ENCODE results near the gene DBH. TPM values are rescaled to one million over a fixed set of nuclear protein-coding genes. Genes with fewer than 3 reads are reported as not detected.

DBH gene
- total and polyA plus RNA-seq, 2 donors (not counting 3 experiments of a cell fraction or from before 2014, with no cell fraction given), result not detected

DNA sequence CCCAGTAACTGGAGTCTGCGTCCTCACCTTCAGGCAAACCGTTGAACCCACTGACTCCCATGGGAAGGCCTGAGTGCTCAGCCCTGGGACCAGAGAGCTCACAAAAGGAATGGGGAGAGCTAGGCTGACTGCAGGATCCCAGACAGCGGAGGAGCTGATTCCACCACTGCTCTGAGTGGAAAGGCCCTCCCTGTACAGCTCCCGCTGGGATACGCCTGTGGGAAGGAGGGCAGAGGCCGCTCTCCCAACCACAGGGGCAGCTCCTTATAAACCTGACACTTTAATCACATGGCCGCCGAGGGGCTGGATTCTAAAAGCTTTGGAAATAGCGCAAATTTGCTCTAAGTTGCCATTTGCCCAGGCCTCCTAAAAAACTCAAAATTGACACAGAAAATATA lies 37.1 kb downstream of the DBH start:
- intact Hi-C loops (cut with micrococcal nuclease), result no loop called here
- H3K4me2 ChIP-seq (ENCODE audit: insufficient read depth, low read length), result no peak overlapping the region
- no peaks in the 10 kb centered on the region for H3K79me2 ChIP-seq (ENCODE audit: control insufficient read depth, insufficient read depth, low read length)
- dilution Hi-C loops (cut with MboI; ENCODE audit: extremely low pct_ligation_motif_present, low sequenced_read_pairs), result no loop called here
- H3K4me1 ChIP-seq (ENCODE audit: control insufficient read depth, extremely low read depth, insufficient read depth, low read length), result no peaks in the 10 kb centered on the region
- no peak overlapping the region for H3K4me3 ChIP-seq (replicated peaks in 1 of 3; ENCODE audit: insufficient read depth in 1 of 3, low read depth in 1 of 3, low read length in 3 of 3)
- POLR2A ChIA-PET, result no interaction called here
- no peak for TF ChIP-seq CTCF (IDR thresholded peaks at IDR 0.05; ENCODE audit: extremely low read depth in 1 of 2, insufficient read depth in 1 of 2, low read depth in 1 of 2, low read length in 2 of 2)
- TF ChIP-seq GATA2 (IDR thresholded peaks at IDR 0.05; ENCODE audit: insufficient read depth, insufficient read length, low read depth, low read length), result no peak
- TF ChIP-seq, protein P1, sequence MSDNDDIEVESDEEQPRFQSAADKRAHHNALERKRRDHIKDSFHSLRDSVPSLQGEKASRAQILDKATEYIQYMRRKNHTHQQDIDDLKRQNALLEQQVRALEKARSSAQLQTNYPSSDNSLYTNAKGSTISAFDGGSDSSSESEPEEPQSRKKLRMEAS (IDR thresholded peaks at IDR 0.05; ENCODE audit: insufficient read depth, insufficient read length), result no peak
- TF ChIP-seq EZH2 (IDR thresholded peaks at IDR 0.05; ENCODE audit: borderline replicate concordance, low read depth, low read length, severe bottlenecking), result no peak
- no peak for TF ChIP-seq FOS (IDR thresholded peaks at IDR 0.05; ENCODE audit: borderline replicate concordance, insufficient read depth, low read length)
- no peak for TF ChIP-seq MYC (IDR thresholded peaks at IDR 0.05; ENCODE audit: low read depth, low read length)
- no peak for TF ChIP-seq JUN (IDR thresholded peaks at IDR 0.05; ENCODE audit: borderline replicate concordance, insufficient read depth, insufficient read length, low read depth)
- no peak for TF ChIP-seq POLR2AphosphoS5 (IDR thresholded peaks at IDR 0.05; ENCODE audit: insufficient read depth, low read depth, low read length)
- CTCF ChIA-PET, result no interaction called here
- no peak for FAIRE-seq
- H4K20me1 ChIP-seq (replicated peaks; ENCODE audit: control insufficient read depth, extremely low read depth, insufficient read depth, low read length), result no peaks in the 10 kb centered on the region
- H3K27ac ChIP-seq (ENCODE audit: insufficient read depth, low read depth, low read length), result no peak overlapping the region
- no peaks in the 10 kb centered on the region for H3K36me3 ChIP-seq (ENCODE audit: control insufficient read depth in 2 of 2, extremely low read depth in 1 of 2, insufficient read depth in 2 of 2, low read length in 2 of 2)
- no peak overlapping the region for H2AFZ ChIP-seq (ENCODE audit: low read depth, low read length)
- peaks cover 0 to 5% of the 10 kb centered on the region in 2 experiments for H3K27me3 ChIP-seq (ENCODE audit: control insufficient read depth in 2 of 2, insufficient read depth in 2 of 2, low read length in 2 of 2)
- no peak overlapping the region for H3K9ac ChIP-seq (replicated peaks; ENCODE audit: extremely low read depth, insufficient read depth, low read length)
- H3K9me1 ChIP-seq (replicated peaks; ENCODE audit: control insufficient read depth, extremely low read depth, insufficient read depth, low read length), result no peaks in the 10 kb centered on the region
- no peaks in the 10 kb centered on the region for H3K9me3 ChIP-seq (replicated peaks; ENCODE audit: control insufficient read depth, insufficient read depth, low read length)
- BruUV-seq (replicated peaks), result no TSS peak
- no peak for DNase-seq (ENCODE audit: low read depth, low spot score)

Data from endothelial cell of umbilical vein (primary cell).